ENCODE data around the gene ABCA2. TPM values are rescaled to one million over a fixed set of nuclear protein-coding genes. Genes with fewer than 3 reads are reported as not detected.

ABCA2 gene
- polyA plus RNA-seq, 10 donors = 11.5 to 18.7 (median 16.7) TPM

DNA sequence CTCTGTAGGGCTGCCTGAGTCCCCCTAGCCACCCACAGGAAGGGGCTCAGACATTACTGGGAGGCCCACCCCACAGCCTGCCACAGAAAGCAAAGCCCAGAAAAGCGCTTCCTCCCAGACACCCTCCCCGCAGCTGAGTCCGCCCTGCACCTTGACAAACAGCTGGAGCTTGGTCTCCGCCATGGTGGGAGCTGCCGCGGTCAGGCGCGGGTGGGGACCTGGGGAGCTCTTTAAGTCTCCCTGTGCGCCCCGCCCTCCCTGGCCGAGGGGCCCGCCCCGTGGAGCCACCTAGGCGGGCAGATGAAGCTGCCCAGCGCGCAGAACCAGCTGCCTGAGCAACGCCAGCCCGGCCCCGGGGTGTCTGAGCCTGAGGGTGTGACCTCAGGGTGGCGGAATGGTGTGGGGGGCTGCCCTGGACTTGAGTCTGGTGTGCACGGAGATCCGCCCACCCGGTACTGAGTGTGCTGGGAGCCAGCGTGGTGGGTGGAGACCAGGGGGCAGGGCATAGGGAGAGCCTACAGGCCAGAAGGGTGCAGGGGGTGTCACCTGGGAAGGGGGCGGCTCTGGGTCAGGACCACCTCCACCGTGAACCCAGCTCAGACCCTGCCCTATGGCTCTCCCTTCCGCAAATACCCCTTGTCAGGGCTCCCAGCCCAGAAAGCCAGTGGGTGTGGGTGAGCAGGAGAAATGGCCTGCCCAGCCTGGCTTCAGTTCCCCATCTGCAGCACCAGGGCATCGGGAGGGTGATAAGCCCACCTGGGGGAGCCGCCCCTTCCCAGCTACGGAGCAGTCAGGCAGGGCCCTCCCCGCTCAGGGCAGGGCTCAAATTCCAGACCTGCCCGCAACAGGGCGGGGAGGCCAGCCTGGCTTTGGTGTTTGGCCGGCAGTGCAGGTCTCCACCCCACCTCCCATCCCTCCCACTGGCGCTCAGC, 31.4 kb downstream of the ABCA2 start, which contains the start of gene CLIC3:
Gene CLIC3 (minus strand): TSS at position 208 of the 932 bp plus-strand sequence. CDS start 25 bp downstream, at position 183.
- DNase-seq = peak in 1 of 3 donors; percentile 58

- DNase-seq = peak in 1 of 3 donors; percentile 50
Observed at GRCh38 chr9:136995772-136996311, 32.2 kb downstream of the ABCA2 start.

DNA sequence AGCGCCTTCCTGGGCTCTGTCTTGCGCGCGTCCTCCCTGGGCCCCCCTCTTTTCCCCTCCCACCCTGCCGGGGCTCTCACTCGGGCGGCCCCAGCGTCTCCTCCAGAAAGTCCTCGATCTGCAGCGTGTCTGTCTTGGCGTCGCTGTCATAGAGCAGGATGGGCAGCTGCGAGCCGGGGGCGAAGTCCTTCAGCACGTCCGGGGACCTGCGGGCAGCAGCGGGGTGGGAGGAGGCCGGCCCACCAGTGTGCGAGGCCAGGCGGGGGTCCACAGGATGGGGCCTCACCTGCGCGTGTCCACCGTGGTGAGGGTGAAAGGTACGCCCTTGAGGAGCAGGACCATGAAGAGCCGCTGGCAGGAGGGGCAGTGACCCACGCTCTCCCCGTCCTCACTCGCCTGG, 32.7 kb downstream of the ABCA2 start:
- DNase-seq = no peak

DNA sequence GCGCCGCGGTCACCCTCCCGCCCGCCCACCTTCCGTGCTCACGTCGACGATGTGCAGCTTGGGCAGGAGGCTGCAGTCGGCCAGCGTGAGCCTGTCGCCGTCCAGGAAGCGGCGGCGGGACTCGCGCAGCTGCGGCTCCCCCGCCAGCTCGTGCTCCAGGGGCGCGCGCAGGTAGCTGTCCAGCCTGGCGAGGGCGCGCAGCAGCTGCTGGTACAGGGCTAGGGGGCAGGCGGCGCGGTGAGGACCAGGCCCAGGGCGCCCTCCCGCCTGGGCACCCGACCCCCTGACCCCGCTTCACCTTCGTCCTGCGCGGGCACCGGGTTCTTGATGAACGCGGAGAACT, 33.2 kb downstream of the ABCA2 start:
- DNase-seq = no peak

DNA sequence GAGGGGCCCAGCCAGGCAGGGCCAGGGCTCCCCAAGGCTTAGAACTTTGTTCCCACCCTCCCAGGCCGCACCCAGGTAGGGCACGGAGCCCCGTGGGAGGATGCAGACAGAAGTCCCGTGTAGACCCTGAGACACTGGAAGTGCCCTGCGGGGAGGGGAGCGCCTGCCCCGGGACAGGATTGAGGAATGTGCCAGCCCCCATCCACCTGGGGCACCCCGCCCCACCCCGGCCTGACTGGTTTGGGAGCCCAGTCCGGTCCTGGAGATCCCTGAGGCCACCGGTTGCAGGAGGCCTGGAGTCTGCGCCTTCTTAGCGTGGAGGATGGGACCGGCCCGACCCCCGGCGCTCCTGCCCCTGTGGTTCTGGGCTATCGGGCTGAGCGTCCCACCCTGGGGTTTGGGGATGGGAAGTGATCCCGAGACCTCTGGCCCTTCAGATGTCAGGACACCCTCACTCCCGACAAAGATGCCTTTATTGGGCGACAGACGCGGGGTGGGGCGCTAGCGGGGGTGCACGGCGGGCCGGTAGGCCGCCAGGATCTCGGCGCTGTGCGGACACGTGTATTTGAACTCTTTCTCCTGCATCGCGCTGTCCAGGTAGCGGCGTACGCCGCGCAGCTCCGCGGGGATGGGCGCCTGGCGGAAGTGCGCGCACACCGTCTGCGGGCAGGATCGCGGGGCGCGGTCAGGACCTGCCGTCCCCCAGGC, 33.7 kb downstream of the ABCA2 start:
- no peak for DNase-seq

DNA sequence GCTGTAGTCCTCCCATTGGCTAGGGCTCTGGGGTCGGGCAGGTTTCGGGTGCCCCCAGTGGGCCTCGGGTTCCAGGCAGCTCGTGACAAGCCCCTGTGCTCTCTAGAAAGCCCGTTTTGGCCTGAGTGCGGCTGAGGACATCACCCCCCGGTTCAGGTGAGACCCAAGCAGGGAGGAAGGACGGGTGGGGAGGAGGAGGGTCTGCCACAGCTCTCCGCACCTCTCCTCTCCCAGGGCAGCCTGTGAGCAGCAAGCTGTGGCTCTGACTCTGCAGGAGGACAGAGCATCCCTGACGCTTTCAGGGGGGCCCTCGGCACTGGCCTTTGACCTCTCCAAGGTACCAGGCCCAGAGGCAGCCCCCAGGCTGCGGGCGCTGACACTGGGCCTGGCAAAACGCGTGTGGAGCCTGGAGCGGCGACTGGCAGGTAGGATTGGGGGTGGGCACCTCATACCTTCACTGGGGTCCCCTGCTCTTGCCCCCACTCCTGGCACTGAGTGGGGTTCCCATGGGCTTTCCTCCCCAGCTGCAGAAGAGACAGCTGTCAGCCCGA, 35.1 kb downstream of the ABCA2 start:
- DNase-seq = peak in 1 of 3 donors; percentile 44

DNA sequence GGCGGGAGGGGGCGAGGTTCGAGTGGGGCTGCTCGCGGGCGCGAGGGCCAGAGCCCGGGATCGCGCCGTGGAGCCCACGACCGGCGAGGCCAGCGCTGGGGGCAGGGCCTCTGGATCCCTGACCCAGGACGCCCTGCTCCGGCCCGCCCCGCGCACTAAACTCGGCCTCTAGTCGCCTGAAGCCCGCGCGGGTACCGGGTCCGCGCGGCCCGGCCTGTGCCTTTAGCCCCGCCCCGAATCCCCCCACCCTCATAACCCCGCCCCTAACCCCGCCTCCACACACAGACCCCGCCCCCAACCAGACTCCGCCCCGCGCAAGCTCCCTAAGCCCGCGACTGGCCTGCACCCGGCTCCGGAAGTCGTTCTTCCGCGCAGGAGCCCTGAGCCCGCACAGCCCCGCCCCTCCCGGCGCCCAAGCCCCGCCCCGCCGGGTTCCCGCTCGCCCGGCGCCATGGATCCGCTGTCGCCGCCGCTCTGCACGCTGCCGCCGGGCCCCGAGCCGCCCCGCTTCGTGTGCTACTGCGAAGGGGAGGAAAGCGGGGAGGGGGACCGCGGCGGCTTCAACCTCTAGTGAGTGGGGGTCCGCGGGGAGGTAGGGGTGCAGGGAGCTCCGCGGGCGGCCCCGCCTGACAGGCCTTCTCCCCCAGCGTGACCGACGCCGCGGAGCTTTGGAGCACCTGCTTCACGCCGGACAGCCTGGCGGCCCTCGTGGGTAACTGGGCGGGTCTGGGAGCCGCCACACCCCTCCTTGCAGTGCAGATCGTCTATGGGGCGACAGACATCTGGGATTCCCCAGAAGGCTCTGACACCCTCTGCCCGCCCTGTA, 35.8 kb downstream of the ABCA2 start, which contains the start of gene PAXX:
Gene PAXX (plus strand): TSS at position 430 of the 826 bp plus-strand sequence. CDS start 22 bp downstream, at position 452.
- DNase-seq = peak; percentile 83 to 92 (median 90)

DNA sequence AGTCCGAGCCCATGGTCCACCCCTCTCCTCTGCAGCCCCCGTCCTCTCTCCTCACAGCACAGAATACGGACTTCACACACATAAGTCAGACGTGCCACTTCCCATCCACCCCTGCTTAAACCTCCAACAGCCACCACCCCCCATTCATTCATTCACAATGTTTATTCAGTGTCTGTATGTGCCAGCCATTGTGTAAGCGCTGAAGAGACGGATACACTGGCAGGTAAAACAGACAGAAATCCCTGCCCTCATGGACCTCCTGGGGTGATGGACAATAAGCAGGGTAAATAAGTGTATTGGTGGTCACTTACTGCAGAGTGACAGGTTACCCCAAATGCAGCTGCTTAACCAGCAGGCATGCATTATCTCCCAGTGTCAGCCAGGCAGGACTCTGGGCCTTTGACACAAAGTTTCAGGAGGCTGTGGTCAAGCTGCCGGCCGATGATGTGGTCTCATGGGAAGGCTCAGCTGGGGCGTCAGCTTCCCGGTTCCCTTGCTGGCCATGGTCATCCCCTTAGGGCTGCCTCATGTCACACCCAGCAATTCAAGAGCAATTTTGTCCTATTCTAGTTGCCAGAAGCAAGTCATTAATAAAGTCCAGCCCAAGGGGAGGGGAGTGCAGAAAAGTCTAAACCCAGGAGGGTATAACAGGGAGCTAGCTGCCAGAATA, 37.7 kb downstream of the ABCA2 start:
- no peak for DNase-seq

- no peak for DNase-seq
Observed at GRCh38 chr9:136988872-136989271, 39.2 kb downstream of the ABCA2 start.

GRCh38 chr9:136985853-136986252, 42.2 kb downstream of the ABCA2 start:
- DNase-seq = no peak

DNA sequence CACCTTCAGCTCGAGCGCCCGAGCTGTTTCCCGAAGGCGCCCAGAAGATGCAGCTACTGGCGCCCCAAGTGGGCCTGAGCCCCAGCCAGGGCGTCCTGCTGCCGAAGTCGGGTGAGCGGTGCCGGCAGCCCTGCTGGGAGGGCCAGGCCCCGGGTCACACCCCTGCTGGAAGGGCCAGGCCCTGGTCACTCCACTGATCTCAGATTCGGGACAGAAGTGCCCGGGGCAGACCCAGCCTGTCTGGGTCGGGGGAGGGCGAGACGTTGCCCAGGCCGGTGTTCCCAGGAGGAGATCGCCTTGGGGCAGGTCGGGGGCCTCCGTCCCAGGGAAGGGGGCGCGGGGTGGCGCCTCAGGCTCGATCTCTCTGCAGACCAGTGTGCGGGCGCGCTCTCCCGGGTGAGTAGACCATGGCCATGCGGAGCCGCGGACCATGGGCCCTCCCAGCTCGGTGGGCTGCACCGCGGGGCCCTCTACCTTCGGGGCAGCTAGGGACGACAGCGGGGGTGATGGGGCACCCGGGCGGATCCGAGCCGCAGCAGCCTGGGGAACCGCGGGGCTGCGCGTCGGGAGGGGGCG, 42.9 kb downstream of the ABCA2 start:
- no peak for DNase-seq

DNA sequence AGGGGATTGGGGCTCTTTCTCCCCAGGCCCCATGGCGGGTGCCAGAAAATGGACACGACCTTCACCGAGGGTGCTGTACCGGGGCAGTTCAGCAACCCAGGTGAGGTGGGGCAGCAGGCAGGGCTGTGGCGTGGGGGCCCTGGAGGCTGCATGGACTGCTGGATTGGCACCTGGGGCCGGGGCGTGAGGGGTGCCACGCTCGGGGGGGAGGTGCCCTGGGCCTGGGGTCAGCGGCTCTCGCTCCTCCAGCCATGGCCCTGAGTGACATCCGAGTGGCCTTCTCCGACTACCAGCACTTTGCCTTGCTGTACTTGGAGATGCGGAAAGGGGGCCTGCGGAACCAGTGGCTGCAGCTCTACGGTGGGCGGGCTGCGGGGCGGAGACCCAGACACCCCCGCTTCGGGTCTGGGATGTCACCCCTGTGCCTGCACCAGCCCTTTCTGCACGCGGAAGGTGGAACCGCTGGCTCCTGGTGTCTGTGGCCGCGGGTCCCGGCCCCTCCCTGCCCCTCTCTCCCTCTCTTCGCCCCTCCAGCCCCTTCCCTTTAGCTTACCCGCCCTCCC, 43.5 kb downstream of the ABCA2 start:
- DNase-seq = no peak

DNA sequence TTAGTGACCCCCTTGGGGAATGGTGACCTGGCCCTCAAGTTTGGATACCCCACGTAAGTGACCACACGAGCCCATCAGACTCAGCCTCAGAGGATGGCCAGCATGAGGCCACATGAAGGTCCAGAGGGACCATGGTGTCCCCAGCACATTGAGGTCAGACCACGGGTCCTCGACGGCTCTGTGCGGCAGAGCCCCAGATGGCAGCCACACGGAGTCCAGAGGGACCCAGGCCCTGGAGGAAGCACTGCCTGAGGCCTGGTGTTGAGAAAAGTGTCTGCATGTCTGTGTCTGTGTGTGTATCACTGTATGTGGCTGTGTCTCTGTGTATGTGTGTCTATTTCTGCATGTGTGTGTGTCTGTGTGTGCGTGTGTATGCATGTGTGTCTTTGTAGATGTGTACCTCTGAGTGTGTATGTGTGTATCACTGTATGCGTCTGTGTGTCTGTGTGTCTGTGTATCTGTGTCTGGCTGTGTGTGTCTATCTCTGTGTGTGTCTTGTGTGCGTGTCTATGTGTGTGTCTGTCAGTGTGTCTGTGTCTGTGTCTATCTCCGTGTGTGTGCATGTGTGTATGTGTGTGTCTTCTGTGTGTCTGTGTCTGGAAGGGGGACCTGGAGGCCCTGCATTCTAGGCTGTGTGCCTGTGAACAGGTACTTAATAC, 44.3 kb downstream of the ABCA2 start:
- no peak for DNase-seq

DNA sequence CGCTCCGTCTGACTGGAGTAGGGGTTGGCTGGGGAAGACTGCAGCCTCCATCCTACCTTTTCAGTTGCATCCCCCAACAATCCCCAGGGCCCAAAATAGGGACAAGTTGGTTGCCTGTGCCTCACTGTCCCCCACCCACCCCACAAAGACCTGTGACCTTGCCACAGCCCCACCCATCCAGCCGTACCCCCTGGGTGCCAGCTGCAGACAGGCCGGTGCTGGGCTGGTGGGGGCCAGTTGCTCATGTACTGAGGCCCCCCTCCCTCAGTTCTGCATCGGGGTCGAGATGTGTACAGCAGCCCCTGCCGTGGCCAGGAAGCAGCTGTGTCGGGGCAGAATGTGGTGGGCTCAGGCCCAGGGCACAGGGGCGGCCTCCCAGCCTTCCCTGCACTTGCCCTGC, 44.9 kb downstream of the ABCA2 start:
- no peak for DNase-seq

DNA sequence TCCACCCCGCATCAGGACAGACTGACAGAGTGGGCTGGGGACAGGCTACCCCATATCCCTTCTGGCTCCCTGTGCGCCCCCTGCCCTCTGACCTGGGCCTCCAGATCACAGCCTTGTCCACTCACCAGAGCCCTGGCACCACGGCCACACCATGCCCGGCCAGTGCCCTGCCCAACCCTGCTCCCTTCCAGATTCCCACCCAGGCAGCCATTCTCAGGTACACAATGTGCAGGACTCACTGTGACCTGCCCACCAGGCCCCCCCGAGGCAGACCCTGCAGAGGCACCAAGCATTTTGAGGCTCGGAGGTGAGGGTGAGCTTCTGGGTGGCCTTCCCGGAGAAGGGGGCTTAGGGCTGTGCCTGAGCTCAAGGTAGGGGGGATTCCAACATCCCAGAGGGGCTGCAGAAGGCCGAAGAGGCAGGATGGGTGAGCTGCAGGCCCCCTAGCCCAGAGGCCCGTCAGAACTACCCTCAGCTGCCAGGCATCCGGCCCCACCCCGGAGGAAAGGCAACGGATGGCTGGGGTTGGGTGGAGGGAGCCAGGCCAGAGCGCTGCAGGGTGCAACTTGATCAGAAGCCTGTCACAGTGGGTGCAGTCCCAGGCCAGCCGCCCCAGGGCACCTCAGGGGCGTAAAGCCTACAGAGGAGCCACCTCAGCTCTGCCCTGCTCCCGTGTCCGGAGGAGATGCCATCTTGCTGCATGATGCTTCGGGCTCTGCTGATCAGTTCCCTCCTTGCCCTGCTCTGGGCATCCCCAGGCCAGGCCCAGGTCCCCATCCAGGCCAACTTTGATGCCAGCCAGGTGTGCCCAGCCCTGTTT, 45.6 kb downstream of the ABCA2 start, which contains the start of gene LCNL1:
Gene LCNL1 (plus strand): TSS at position 762 of the 820 bp plus-strand sequence. CDS start 594 bp downstream, outside the sequence.
- no peak for DNase-seq

DNA sequence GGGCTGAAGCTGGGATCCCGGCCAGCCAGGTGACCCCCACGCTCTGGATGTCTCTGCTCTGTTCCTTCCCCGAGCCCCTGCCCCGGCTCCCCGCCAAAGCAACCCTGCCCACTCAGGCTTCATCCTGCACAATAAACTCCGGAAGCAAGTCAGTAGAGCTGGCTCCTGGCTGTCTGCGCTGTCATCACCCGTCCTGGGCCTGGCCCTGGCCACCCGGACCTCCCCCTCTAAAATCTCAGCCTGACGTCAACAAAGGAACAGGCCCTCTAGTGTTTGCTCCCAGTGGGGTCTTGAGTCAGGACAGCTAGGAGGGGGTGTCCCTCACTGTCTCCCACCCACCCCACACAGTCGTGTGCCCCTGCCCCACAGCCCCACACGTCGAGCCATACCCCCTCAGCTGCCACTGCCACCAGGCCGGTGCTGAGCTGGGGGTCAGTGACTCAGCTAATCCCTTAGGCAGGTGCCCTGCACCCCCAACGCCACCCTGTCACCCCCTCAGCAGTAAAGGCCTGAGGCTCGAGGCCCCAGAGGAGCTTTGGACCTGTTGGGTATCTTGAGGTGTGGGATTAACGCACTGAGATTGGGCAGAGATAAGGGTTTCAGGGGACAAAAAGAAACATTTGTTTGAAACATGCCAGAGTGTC, 46.3 kb downstream of the ABCA2 start:
- no peak for DNase-seq

DNA sequence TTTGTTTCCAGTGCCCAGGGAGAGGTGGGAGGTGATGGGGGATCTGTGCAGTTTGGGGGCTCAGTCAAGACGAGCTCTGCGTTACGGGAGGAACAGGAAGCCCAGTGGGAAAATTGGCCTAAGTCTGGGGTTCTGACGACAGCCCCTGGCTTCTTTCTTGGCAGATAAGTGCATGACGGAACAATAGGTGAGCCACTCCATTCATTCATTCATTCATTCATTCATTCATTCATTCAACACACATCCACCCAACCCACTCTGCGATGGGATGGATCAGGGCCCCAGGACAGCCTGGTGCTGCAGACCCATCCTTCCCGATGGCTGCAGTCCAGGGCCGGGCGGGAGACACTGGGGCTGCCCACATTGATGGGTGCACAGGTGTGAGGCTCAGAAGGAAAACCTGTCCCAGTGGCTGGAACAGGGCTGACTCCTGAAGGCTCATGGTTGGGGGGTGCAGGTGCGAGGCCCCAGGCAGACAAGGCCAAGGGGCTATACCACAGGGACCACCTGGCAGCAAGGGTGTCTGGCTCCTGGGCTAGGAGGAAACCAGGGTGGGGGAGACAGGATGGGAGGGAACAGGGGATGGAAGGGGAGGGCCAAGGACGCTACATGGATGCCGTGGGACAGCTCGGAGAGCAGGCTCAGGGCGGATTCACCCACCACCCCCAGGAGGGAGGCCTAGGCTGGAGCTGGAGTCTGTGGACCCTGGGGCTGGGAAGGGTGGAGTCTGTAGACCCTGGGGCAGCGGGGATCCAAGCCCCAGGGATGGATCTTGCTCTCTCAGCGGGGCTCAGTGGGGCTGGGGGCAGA, 47.2 kb downstream of the ABCA2 start:
- DNase-seq = no peak
